ENCODE results near the gene SLC34A2.

The SLC34A2 gene

GRCh38 chr4:25676221-25676620, 20.6 kb downstream of the SLC34A2 start:
- TF ChIP-seq, protein P1, sequence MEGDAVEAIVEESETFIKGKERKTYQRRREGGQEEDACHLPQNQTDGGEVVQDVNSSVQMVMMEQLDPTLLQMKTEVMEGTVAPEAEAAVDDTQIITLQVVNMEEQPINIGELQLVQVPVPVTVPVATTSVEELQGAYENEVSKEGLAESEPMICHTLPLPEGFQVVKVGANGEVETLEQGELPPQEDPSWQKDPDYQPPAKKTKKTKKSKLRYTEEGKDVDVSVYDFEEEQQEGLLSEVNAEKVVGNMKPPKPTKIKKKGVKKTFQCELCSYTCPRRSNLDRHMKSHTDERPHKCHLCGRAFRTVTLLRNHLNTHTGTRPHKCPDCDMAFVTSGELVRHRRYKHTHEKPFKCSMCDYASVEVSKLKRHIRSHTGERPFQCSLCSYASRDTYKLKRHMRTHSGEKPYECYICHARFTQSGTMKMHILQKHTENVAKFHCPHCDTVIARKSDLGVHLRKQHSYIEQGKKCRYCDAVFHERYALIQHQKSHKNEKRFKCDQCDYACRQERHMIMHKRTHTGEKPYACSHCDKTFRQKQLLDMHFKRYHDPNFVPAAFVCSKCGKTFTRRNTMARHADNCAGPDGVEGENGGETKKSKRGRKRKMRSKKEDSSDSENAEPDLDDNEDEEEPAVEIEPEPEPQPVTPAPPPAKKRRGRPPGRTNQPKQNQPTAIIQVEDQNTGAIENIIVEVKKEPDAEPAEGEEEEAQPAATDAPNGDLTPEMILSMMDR (IDR thresholded peaks at IDR 0.05; ENCODE audit: low read depth, low read length) = no peak
- H3K4me3 ChIP-seq (replicated peaks in 1 of 2; ENCODE audit: low read depth in 2 of 2, low read length in 2 of 2) = no peak overlapping the region
- no peak for DNase-seq (ENCODE audit: low read depth in 2 of 2)

- TF ChIP-seq, protein P1 (IDR thresholded peaks at IDR 0.05; ENCODE audit: low read depth, low read length) = no peak
- no peak for DNase-seq (ENCODE audit: low read depth in 2 of 2)
- no peak overlapping the region for H3K4me3 ChIP-seq (replicated peaks in 1 of 2; ENCODE audit: low read depth in 2 of 2, low read length in 2 of 2)
Measured at GRCh38 chr4:25677157-25677556, 21.5 kb downstream of the SLC34A2 start.

- TF ChIP-seq, protein P1 (IDR thresholded peaks at IDR 0.05; ENCODE audit: low read depth, low read length) = no peak
- no peak overlapping the region for H3K4me3 ChIP-seq (replicated peaks in 1 of 2; ENCODE audit: low read depth in 2 of 2, low read length in 2 of 2)
- no peak for DNase-seq (ENCODE audit: low read depth in 2 of 2)
Measured at GRCh38 chr4:25677943-25678342, 22.3 kb downstream of the SLC34A2 start.

GRCh38 chr4:25687773-25688172, 32.1 kb downstream of the SLC34A2 start:
- TF ChIP-seq, protein P1 (IDR thresholded peaks at IDR 0.05; ENCODE audit: low read depth, low read length) = no peak
- no peak for DNase-seq (ENCODE audit: low read depth in 2 of 2)
- H3K4me3 ChIP-seq (replicated peaks in 1 of 2; ENCODE audit: low read depth in 2 of 2, low read length in 2 of 2) = no peak overlapping the region

- H3K4me3 ChIP-seq (replicated peaks in 1 of 2; ENCODE audit: low read depth in 2 of 2, low read length in 2 of 2) = no peak overlapping the region
- TF ChIP-seq, protein P1 (IDR thresholded peaks at IDR 0.05; ENCODE audit: low read depth, low read length) = no peak
- peak; percentile 15 to 27 for DNase-seq (ENCODE audit: low read depth in 2 of 2)
Measured at GRCh38 chr4:25694466-25694865, 38.8 kb downstream of the SLC34A2 start.

DNA sequence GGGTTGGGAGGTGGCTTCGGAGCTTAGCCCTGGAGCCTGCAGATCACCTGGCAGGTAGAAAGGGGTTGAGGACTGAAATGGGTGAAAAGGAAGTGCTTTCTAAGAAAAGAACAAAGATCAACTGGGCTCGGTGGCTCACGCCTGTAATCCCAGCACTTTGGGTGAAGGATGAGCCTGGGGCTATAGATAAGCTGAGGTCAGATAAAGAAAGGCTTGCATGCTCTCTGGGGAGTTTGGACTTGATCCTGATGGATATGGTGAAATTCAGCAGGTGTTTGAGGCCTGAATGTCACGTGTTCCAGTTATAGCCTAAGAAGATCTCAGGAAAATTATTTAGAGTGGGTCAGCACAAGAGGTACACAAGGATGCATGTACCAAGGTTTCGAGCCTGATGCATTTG, 40.8 kb downstream of the SLC34A2 start:
- TF ChIP-seq, protein P1 (IDR thresholded peaks at IDR 0.05; ENCODE audit: low read depth, low read length) = no peak
- H3K4me3 ChIP-seq (replicated peaks in 1 of 2; ENCODE audit: low read depth in 2 of 2, low read length in 2 of 2) = no peak overlapping the region

DNA sequence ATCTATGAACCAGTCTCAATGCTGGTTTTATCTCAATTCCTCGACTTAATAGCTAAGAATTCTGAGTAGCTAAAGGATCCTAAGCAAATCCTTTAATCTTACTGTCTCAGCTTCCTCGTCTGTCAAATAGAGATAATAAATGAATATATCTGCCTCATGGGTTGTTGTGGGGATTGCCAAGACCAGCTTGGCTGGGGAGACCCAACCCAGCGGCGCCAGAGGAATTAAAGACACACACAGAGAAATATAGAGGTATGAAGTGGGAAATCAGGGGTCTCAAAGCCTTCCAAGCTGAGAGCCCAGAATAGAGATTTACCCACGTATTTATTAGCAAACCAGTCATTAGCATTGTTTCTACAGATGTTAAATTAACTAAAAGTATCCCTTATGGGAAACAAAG, 41.9 kb downstream of the SLC34A2 start:
- TF ChIP-seq, protein P1 (IDR thresholded peaks at IDR 0.05; ENCODE audit: low read depth, low read length) = no peak
- no peak overlapping the region for H3K4me3 ChIP-seq (replicated peaks in 1 of 2; ENCODE audit: low read depth in 2 of 2, low read length in 2 of 2)
- no peak for DNase-seq (ENCODE audit: low read depth in 2 of 2)

More for the DNA sequence above, 40.8 kb downstream of the SLC34A2 start:
- no peak for DNase-seq (ENCODE audit: low read depth in 2 of 2)
